Left colon (tissue), 2 donors: Measurements from ENCODE around the gene ARFGAP1. TPM values are rescaled to one million over a fixed set of nuclear protein-coding genes. Genes with fewer than 3 reads are reported as not detected.

Experiments
- ATAC-seq: fragments of 200-7000 bp; cut with Tn5 transposase; one replicate; pipeline ENCODE4 v1.9.1; 2020; ENCODE audit warnings: mild to moderate bottlenecking, moderate library complexity
- DNase-seq, 2 donors: peaks; one replicate each; pipeline ENCODE4 v3.0.0-alpha.2; 2020
- intact Hi-C, 2 donors: fragments of 100-400 bp; cut with DNase I in 1 of 2; cut with micrococcal nuclease in 1 of 2; formaldehyde crosslinking; loops; one replicate each; pipeline versions ENCODE4 v1.11.2 to v1.14.0; 2022; cut with DNase I, micrococcal nuclease
- long read RNA-seq: library from polyadenylated mRNA; unstranded; transcript quantifications from one replicate; pipeline ENCODE4 v2.0.0, GENCODE V29; 2021
- total RNA-seq, 2 donors: library from RNA; stranded (reverse); fragmentation: NEBNext Ultra II Directional; extraction: Animal tissue kit (Norgen Biotek cat#: 25700); gene quantifications; one replicate each; pipeline ENCODE4 v1.2.1, GENCODE V29; 2021
- donor health status: DM: no; HTN: no; CAD: no.
- donor health status: DM: yes; HTN: yes; CAD: no.

Gene ARFGAP1
- 10 to 100 TPM; 67.4 to 95.2 TPM for total RNA-seq
- long read RNA-seq, transcript ARFGAP1-203 (13 exons, 3,281 nt) = major isoform, 13 of 71 reads
- long read RNA-seq, partial matches to known transcripts = 8 of 71 reads
- long read RNA-seq, other reads (novel, unspliced or antisense) = 47 of 71 reads

GRCh38 chr20:63272105-63273058, at the start of gene ARFGAP1:
ARFGAP1 (plus strand) TSS chr20:63272813; CDS start chr20:63275581, 2,768 bp downstream.
- DNase-seq = peak; percentile 84 to 95
- peak; percentile 97 for ATAC-seq
- intact Hi-C loops = no loop called here

DNA sequence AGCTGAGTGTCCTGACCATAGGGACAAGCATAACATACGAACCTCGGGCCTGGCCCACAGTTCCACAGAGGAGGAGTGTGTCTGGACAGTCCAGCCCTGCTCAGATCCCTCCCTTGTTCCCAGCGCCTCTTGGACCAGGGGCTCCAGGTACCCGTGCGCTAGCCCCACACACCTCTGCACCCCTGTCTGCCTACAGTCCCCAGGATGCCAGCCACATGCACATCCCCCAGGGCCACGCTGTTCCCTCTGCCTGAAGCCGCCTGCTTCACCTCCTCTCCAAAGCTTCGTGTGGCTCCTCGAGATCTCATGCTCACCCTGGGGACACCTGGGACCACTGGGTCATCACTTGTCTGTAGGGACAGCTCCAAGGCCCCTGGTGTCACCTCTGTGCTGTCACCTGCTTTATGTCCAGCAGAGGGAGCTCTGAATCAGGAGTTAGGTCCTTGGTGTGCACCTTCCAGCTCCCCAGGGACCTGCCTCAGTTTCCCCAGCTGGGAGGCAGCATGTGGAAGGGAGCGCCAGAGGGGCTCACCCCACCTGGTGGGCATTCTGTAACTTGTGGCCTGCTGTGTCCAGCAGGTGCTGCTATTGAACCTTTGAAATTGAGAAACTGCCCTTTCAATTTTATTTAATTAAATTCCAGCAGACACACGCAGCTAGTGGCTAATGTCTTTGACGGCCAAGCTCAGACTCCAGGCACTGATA, 49.3 kb upstream of the ARFGAP1 start:
- ATAC-seq = peak; percentile 67
- intact Hi-C loops = no loop called here
- DNase-seq = peak in 1 of 2 donors; percentile 45

GRCh38 chr20:63223826-63224207, 48.8 kb upstream of the ARFGAP1 start:
- ATAC-seq (no peak), DNase-seq (no peak)
- intact Hi-C loops = no loop called here

DNA sequence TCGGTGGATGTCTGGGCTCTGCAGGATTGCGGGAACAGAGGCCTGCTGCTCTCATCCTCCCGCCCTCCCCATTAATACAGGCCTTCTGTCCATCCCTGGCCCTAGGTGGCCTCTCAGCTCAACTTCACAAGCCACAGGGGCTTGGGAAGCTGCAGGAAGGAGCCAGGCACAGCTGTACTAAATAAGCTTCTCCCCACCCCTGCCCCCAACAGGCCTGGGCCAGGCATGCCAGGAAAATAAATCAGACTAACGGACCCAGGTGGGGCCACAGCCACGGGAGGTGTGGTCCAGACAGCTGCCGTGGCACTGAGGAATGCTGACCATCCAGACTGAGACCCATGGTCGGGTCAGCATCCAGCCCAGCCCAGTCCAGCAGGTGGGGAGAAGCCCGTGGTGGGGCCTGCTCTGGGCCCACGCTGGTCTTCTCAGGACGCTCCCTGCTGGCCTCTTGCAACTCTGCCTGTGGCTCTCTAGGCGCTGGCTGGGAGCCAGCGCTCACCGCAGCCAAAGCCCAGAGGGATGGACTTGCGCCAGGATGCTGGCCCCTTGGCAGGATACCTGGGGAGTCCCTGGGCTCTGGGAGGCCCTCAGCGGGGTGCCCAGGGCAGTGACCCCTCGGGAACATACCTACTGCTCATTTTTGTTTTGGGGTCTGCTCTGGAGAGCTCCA, 48.1 kb upstream of the ARFGAP1 start:
- intact Hi-C loops = no loop called here
- DNase-seq (peak in 1 of 2 donors; percentile 38), ATAC-seq (peak; percentile 53)

GRCh38 chr20:63225082-63225454, 47.5 kb upstream of the ARFGAP1 start:
- DNase-seq (no peak), ATAC-seq (no peak)
- intact Hi-C loops = no loop called here

DNA sequence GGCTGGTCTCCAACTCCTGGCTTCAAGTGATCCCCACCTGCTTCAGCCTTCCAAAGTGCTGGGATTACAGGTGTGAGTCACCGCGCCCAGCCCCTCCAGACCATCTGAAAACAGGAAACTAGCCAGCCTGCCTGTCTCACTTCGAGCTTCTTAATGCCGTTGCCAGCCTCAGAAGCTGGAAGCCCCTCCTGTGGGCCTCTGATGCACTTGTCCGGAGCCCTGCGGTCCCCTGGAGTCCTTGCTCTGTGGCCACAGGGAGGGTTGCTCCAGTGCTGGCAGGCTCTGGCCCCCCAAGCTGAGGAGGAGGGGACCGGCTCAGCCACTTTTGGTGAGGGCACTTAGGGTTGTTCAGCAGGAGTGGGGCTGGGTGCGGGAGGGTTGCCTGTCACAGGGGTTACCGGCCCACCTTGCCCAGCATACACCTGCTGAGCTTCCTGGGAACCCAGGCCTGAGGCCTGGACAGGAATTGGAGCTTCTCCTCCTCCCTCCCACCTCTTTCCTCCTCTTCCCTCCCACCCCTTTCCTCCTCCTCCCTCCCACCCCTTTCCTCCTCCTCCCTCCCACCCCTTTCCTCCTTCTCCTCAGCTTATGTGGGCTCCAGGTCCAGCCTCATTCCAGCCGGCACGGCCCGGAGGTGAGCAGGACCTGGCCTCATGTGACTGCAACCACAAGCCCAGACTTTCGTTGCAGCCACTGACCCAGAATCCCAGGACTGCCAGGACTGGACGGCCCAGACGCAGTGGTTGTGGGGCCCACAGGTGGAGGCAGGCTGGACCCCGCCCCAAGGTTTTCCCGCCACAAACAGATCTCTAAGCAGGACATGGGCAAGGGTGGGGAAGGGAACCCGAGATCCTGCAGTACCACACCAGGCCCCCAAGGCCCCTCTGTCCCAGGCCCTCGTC, 46.3 kb upstream of the ARFGAP1 start:
- ATAC-seq (no peak), DNase-seq (no peak)
- intact Hi-C loops = no loop called here

DNA sequence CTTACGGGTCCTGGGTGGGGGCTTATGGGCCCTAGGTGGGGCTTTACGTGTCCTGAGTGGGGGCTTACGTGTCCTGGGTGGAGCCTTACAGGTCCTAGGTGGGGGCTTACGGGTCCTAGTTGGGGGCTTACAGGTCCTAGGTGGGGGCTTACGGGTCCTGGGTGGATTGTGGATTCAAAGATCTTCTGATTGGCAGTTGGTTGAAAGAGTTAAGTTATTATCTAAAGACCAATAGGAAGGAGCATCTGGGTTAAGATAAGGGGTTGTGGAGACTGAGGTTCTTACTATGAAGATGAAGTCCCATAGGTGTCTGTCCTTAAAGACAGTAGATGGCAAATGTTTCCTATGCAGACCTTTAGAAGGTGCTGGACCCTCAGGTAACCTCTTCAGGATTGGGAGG, 45.4 kb upstream of the ARFGAP1 start:
- intact Hi-C loops = no loop called here
- no peak for ATAC-seq
- no peak for DNase-seq

GRCh38 chr20:63228806-63229205, 43.8 kb upstream of the ARFGAP1 start:
- intact Hi-C loops = no loop called here
- no peak for ATAC-seq

DNA sequence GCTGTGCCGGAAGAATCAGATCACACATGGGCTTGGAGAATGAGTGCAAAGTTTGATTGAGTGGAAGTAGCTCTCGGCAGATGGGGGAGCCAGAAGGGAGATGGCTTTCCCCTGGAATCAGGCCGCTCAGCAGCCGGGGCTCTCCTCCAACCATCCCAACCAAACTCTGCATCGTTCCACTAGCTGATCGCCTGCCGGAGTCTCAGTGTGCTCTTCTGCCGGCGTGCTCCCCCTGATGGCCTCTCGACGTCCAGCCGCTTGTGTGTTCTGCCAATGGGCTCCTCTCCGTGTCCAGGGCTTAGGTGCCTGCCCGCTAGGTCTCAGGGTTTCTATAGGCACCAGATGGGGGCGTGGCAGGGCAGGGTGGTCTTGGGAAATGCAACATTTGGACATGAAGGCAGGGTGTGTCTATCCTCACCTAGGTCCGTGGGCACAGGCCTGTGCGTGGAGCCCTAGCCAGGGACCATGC, 41.8 kb upstream of the ARFGAP1 start:
- intact Hi-C loops = loop anchor here in 1 of 2 donors (10.0 kb wide), 1 partner anchor 176 kb away; no protein-coding TSS in a partner anchor
- DNase-seq = peak in 1 of 2 donors; percentile 53
- ATAC-seq = peak; percentile 77

More at GRCh38 chr20:63228806-63229205, 43.8 kb upstream of the ARFGAP1 start:
- DNase-seq = no peak

GRCh38 chr20:63232235-63233060, 40.2 kb upstream of the ARFGAP1 start:
- intact Hi-C loops = loop anchor here in 1 of 2 donors (10.0 kb wide), 1 partner anchor 178 kb away; no protein-coding TSS in a partner anchor
- ATAC-seq (peak; percentile 31), DNase-seq (no peak)

- intact Hi-C loops = loop anchor here in 1 of 2 donors (10.0 kb wide), 1 partner anchor 178 kb away; no protein-coding TSS in a partner anchor
- ATAC-seq = no peak
- DNase-seq = no peak
These were observed 39.6 kb upstream of the ARFGAP1 start for GRCh38 chr20:63233061-63233344.

GRCh38 chr20:63233924-63234323, 38.7 kb upstream of the ARFGAP1 start:
- intact Hi-C loops = loop anchor here in 1 of 2 donors (10.0 kb wide), 1 partner anchor 179 kb away; no protein-coding TSS in a partner anchor
- ATAC-seq (no peak), DNase-seq (no peak)

GRCh38 chr20:63234693-63235398, 37.8 kb upstream of the ARFGAP1 start:
- DNase-seq (peak in 1 of 2 donors; percentile 20), ATAC-seq (peak; percentile 68)
- intact Hi-C loops = loop anchor here in 1 of 2 donors (10.0 kb wide), 1 partner anchor 180 kb away; no protein-coding TSS in a partner anchor

DNA sequence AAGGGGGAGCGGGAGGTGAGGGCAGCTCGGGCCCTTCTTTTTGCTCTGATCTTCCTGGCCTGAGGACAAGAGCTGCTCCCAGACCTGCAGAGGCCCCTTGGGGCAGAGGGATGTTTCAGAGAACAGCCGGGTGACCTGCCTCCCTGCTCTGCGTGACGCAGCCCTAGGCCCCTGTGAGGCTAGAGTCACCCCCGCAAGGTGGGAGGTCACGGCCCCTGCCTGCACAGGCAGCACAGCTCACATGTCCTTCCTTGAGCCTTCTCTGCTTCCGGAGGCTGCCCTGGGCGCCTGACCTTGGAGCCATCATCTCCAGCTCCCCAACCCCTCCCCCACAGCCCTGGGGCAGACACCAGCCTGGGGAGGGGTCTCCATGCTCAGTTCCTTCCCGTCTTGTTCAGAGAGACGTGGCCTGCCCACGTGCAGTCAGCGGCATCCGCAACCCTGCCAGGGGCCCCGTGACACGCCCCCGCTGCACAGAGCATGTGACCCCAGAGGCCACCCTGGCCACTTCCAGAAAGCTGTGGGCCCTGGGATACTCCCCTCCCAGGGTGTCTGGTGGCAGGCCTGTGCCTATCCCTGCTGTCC, 37.1 kb upstream of the ARFGAP1 start, which contains the start of gene BIRC7:
BIRC7 (plus strand) TSS at position 507 of the 585 bp plus-strand sequence. CDS start 192 bp downstream, outside the sequence.
- DNase-seq (no peak), ATAC-seq (no peak)
- intact Hi-C loops = loop anchor here in 1 of 2 donors (10.0 kb wide), 1 partner anchor 181 kb away; no protein-coding TSS in a partner anchor

DNA sequence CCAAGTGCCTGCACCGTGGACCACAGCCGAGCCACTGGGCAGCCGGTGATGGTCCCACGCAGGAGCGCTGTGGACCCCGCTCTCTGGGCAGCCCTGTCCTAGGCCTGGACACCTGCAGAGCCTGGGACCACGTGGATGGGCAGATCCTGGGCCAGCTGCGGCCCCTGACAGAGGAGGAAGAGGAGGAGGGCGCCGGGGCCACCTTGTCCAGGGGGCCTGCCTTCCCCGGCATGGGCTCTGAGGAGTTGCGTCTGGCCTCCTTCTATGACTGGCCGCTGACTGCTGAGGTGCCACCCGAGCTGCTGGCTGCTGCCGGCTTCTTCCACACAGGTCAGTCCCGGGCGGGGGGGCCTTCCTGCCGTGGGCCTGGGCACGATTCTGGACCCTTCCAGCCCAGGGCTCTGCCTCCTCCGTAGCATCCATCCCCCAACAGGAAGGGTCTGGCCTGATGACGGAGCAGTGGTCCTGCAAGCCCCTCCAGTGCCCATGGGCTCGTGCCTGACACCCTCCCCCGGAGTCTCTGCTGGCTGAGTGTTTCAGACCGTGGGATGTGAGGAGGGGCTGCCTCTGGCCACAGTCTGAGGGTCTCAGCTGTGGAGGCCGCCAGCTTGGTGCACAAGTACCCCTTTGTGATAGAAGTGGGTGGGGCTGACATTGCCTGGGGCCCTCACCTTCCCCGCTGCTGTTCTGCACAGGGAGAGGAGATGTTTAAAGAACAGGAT, 36.3 kb upstream of the ARFGAP1 start:
- DNase-seq = no peak

More for the DNA sequence above, 36.3 kb upstream of the ARFGAP1 start:
- intact Hi-C loops = loop anchor here in 1 of 2 donors (10.0 kb wide), 1 partner anchor 181 kb away; no protein-coding TSS in a partner anchor
- no peak for ATAC-seq
